GM10847 (cell line): Measurements from ENCODE around the gene EED.

Source experiments
- POLR2A ChIP-seq: IDR thresholded peaks from 2 replicates; pipeline ENCODE4 v1.6.1; 2011; ENCODE audit not compliant: insufficient read length; ENCODE audit errors: extremely low read depth

Gene EED

GRCh38 chr11:86269645-86270044 is 25.1 kb downstream of the EED start:
- TF ChIP-seq POLR2A, result no peak

GRCh38 chr11:86274503-86274902 is 29.9 kb downstream of the EED start:
- no peak for TF ChIP-seq POLR2A

GRCh38 chr11:86274999-86275398 is 30.4 kb downstream of the EED start:
- TF ChIP-seq POLR2A, result no peak

- no peak for TF ChIP-seq POLR2A
These were observed 31.2 kb downstream of the EED start for GRCh38 chr11:86275493-86276370.

- TF ChIP-seq POLR2A, result no peak
These were observed 33.2 kb downstream of the EED start for GRCh38 chr11:86277741-86278140.

- no peak for TF ChIP-seq POLR2A
These were observed 33.7 kb downstream of the EED start for GRCh38 chr11:86278226-86278625.

- TF ChIP-seq POLR2A, result no peak
These were observed 35.2 kb downstream of the EED start for GRCh38 chr11:86279747-86280146.

- no peak for TF ChIP-seq POLR2A
These were observed 42.9 kb downstream of the EED start for GRCh38 chr11:86287468-86287796.

- TF ChIP-seq POLR2A, result no peak
These were observed 44.4 kb downstream of the EED start for GRCh38 chr11:86288776-86289507.

- no peak for TF ChIP-seq POLR2A
These were observed 47.1 kb downstream of the EED start for GRCh38 chr11:86291466-86292262.

- no peak for TF ChIP-seq POLR2A
These were observed 48.5 kb downstream of the EED start for GRCh38 chr11:86292912-86293616.

GRCh38 chr11:86294026-86294425 is 49.5 kb downstream of the EED start:
- no peak for TF ChIP-seq POLR2A

GRCh38 chr11:86301742-86302091 is 57.2 kb downstream of the EED start:
- no peak for TF ChIP-seq POLR2A

- TF ChIP-seq POLR2A, result peak; percentile 61
These were observed 57.7 kb downstream of the EED start, which contains the start of gene HIKESHI for GRCh38 chr11:86302092-86302793. TSS of gene HIKESHI (plus strand) at chr11:86302240. CDS start at chr11:86302449, 209 bp downstream.

GRCh38 chr11:86303257-86303656 is 58.7 kb downstream of the EED start:
- no peak for TF ChIP-seq POLR2A

- TF ChIP-seq POLR2A, result no peak
These were observed 69.2 kb downstream of the EED start for GRCh38 chr11:86313793-86314192.
